K562 (cell line): ENCODE measurements around the gene MMP15. TPM values are rescaled to one million over a fixed set of nuclear protein-coding genes. Genes with fewer than 3 reads are reported as not detected.
"Not testable (repeated sequence)": the region's sequence is repeated elsewhere in the genome, so short reads cannot be mapped to it uniquely, and the experiment has no call there.

Source experiments
- ATAC-seq: fragments of 200-7000 bp; cut with Tn5 transposase; 3 replicates; pipeline ENCODE4 v1.9.1; 2020; ENCODE audit warnings: moderate library complexity
- BruUV-seq: library from RNA; stranded (reverse); fragments of 400-500 nt; replicated peaks from 2 replicates; lab custom pipeline; 2021; lab: Mats Ljungman, UMichigan
- CTCF ChIA-PET: fragments of 300-600 bp; formaldehyde crosslinking; extraction: SDS; loops from one replicate; lab custom pipeline; 2021; ENCODE audit warnings: low intra/inter-chr PET ratio; lab: Yijun Ruan, JAX
- POLR2A ChIA-PET: fragments of 300-600, 350-650 bp; sonication (Branson Sonifier 250); formaldehyde crosslinking; extraction: SDS; loops from one replicate; lab custom pipeline; 2021; ENCODE audit warnings: antibody characterized with exemption, inconsistent platforms; lab: Yijun Ruan, JAX
- DNase-seq, 4 experiments: peaks; one replicate each; pipeline versions ENCODE4 v3.0.0 to v3.0.0-alpha.2; 2011 to 2018; ENCODE audit warnings: low spot score in 3 of 4, mixed read lengths in 3 of 4; ENCODE audit errors: extremely low read depth in 1 of 4
- FAIRE-seq: peaks from 2 replicates; lab custom pipeline; 2011; peaks lifted over from hg19 to GRCh38; lab: Jason Lieb, UNC
- H2AFZ ChIP-seq: 2 replicates; pipeline ENCODE4 v1.6.0; 2011; ENCODE audit warnings: low read depth, low read length, control low read depth, inconsistent platforms
- H3K27ac ChIP-seq: fragments of 200-600 bp; 3 replicates; pipeline ENCODE4 v1.8.0; 2011; ENCODE audit warnings: low read depth, mild to moderate bottlenecking, control low read depth, inconsistent platforms, low read length, moderate library complexity, mixed read lengths; ENCODE audit errors: extremely low read depth
- H3K27me3 ChIP-seq, 2 experiments: fragments of 300-600 bp in 1 of 2; 2 replicates in 1 of 2; 3 replicates in 1 of 2; pipeline versions ENCODE4 v1.6.0 to v1.8.0; 2011; ENCODE audit warnings: inconsistent platforms in 2 of 2, low read length in 2 of 2, mild to moderate bottlenecking in 1 of 2, mixed read lengths in 1 of 2, moderate library complexity in 1 of 2; ENCODE audit not compliant: control insufficient read depth in 2 of 2, insufficient read depth in 2 of 2
- H3K36me3 ChIP-seq: fragments of 300-600 bp; 3 replicates; pipeline ENCODE4 v1.8.0; 2011; ENCODE audit warnings: mild to moderate bottlenecking, low read length, inconsistent platforms; ENCODE audit not compliant: control insufficient read depth, insufficient read depth
- H3K4me1 ChIP-seq, 2 experiments: fragments of 200-600 bp in 1 of 2; replicated peaks in 1 of 2; 2 replicates in 1 of 2; 3 replicates in 1 of 2; pipeline versions ENCODE4 v1.5.1 to v1.8.0; 2011; ENCODE audit warnings: inconsistent platforms in 2 of 2, low read length in 2 of 2, mild to moderate bottlenecking in 1 of 2, mixed read lengths in 1 of 2, moderate library complexity in 1 of 2; ENCODE audit not compliant: control insufficient read depth in 2 of 2, insufficient read depth in 2 of 2
- H3K4me2 ChIP-seq: 2 replicates; pipeline ENCODE4 v1.6.1; 2011; ENCODE audit warnings: low read length, control low read depth, inconsistent platforms, mixed read lengths; ENCODE audit not compliant: insufficient read depth
- H3K4me3 ChIP-seq: fragments of 200-600 bp; sonication (generic), shearing (Covaris generic); 2 replicates; pipeline ENCODE4 v1.5.1; 2016; ENCODE audit warnings: control low read depth, inconsistent platforms
- H3K79me2 ChIP-seq: fragments of 200-600 bp; 3 replicates; pipeline ENCODE4 v1.8.0; 2011; ENCODE audit warnings: low read length, inconsistent platforms; ENCODE audit not compliant: control insufficient read depth, insufficient read depth
- H3K9ac ChIP-seq, 2 experiments: 2 replicates each; pipeline versions ENCODE4 v1.6.0 to v1.6.1; 2011; ENCODE audit warnings: low read depth in 2 of 2, low read length in 2 of 2, control low read depth in 1 of 2, inconsistent platforms in 1 of 2, mild to moderate bottlenecking in 1 of 2, mixed read lengths in 1 of 2; ENCODE audit not compliant: insufficient read depth in 1 of 2
- H3K9me1 ChIP-seq: one replicate; pipeline ENCODE4 v1.6.0; 2011; ENCODE audit warnings: inconsistent platforms, mild to moderate bottlenecking, low read length, moderate library complexity; ENCODE audit not compliant: control insufficient read depth, insufficient read depth
- H3K9me3 ChIP-seq: replicated peaks from 2 replicates; pipeline ENCODE4 v1.5.1; 2011; ENCODE audit warnings: low read depth, low read length, inconsistent platforms; ENCODE audit not compliant: control insufficient read depth, insufficient read depth
- H4K20me1 ChIP-seq: replicated peaks from 2 replicates; pipeline ENCODE4 v1.6.1; 2011; ENCODE audit warnings: low read length, inconsistent platforms, mixed read lengths; ENCODE audit not compliant: control insufficient read depth, insufficient read depth
- PRDM10 ChIP-seq: fragments of 450-650 bp; IDR thresholded peaks from 2 replicates; pipeline ENCODE4 v1.6.1; 2018; ENCODE audit not compliant: partially characterized antibody
- WGBS: fragments of 100-300 bp; shearing (Covaris generic); methylation state at CpG from one replicate; pipeline ENCODE4 v1.1.6; 2016; ENCODE audit warnings: low coverage, mixed read lengths; ENCODE audit not compliant: insufficient coverage; ENCODE audit errors: missing lambda C conversion rate; 5-methylcytosine and 5-hydroxymethylcytosine counted together
- in situ Hi-C: fragments of 300-500 bp; cut with MboI; formaldehyde crosslinking; loops from 4 replicates; pipeline ENCODE4 v1.15.0; 2018; ENCODE audit warnings: inconsistent platforms, mixed read lengths
- intact Hi-C: fragments of 100-400 bp; cut with micrococcal nuclease; formaldehyde crosslinking; loops from 2 replicates; pipeline ENCODE4 v1.14.2; 2022
- polyA plus RNA-seq, 8 experiments: library from polyadenylated mRNA; depleted of rRNA in 4 of 8; stranded (reverse) in 5 of 8; unstranded in 3 of 8; fragments of >200 nt; fragmentation: Nextera tagmentation in 2 of 8; fragmentation: Illumina TruSeq in 1 of 8; extraction: Ambion mirVana in 2 of 8; extraction: Trizol in 1 of 8; gene quantifications; 2 replicates each; pipeline versions ENCODE4 v1.2.1 to v1.2.3, GENCODE V29; 2011 to 2014; ENCODE audit warnings: inconsistent platforms in 1 of 8, missing spikeins in 1 of 8
- total RNA-seq, 7 experiments: library from RNA; depleted of rRNA in 6 of 7; stranded (reverse); fragments of >200 nt in 6 of 7; fragmentation: Illumina TruSeq in 2 of 7; extraction: Trizol in 2 of 7; gene quantifications; 2 replicates each; pipeline versions ENCODE4 v1.2.1 to v1.2.3, GENCODE V29; 2011 to 2021; ENCODE audit warnings: low replicate concordance in 1 of 7

Gene MMP15
- total and polyA plus RNA-seq, 9 of the 15 experiments (the other 6 are each of a cell fraction or from before 2014, with no cell fraction given): 0.01 to 20.4 (median 5.5) TPM

DNA sequence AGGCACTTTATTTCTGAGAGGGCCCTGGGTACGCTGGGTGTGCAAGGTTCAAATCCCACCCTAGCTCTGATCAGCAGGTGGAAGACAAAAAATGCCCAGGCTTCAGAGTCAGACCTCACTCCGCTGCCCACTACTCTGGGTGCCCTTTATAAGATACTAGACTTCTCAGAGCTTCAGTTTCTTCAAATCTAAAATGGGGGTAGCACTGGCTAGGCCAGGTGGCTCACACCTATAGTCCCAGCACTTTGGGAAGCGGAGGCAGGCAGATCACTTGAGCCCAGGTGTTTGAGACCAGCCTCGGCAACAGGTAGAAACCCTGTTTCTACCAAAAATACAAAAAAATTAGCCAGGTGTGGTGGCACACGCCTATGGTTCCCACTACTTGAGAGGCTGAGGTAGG lies 22.6 kb upstream of the MMP15 start (continued):
- TF ChIP-seq PRDM10: no peak

DNA sequence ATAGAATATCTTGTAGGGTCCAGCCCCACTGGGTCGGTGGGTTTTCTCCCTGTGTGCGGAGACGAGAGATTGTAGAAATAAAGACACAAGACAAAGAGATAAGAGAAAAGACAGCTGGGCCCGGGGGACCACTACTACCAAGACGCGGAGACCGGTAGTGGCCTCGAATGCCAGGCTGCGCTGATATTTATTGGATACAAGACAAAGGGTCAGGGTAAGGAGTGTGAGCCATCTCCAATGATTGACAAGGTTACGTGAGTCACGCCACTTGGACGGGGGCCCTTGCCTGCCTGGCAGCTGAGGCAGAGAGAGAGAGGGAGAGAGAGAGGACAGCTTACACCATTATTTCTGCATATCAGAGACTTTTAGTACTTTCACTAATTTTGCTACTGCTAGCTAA lies 20.8 kb upstream of the MMP15 start:
- CTCF ChIA-PET: interaction anchor here (0.6 to 1.0 kb wide), 2 partner anchors 98 to 426 kb away, joined by 3 to 5 read pairs; no protein-coding TSS in a partner anchor
- not testable (repeated sequence) for BruUV-seq

More for the DNA sequence above, 20.8 kb upstream of the MMP15 start:
- DNase-seq, POLR2A ChIA-PET, H3K9me1 ChIP-seq, H3K79me2 ChIP-seq, H2AFZ ChIP-seq, H4K20me1 ChIP-seq, H3K9me3 ChIP-seq, FAIRE-seq, H3K4me3 ChIP-seq, H3K27me3 ChIP-seq, H3K4me2 ChIP-seq, H3K27ac ChIP-seq, H3K9ac ChIP-seq, ATAC-seq: not testable (repeated sequence)
- in situ Hi-C loops (loop anchor here (5.0 to 10.0 kb wide), 2 partner anchors 102 to 250 kb away; no protein-coding TSS in a partner anchor), intact Hi-C loops (loop anchor here (5.0 to 10.0 kb wide), 3 partner anchors 57 to 430 kb away; partner anchors contain the start of gene KATNB1)
- H3K4me1 ChIP-seq: peaks cover 9 to 20% of the 10 kb centered on the region in 2 experiments; a peak in 4 of 5 replicates
- WGBS: 90% methylated on average over 7 of the region's 12 CpGs
- H3K36me3 ChIP-seq: peaks cover 46% of the 10 kb centered on the region; the same call in 1 of the 3 replicates
